GM21381 (cell line): ENCODE measurements around the gene ODAD2.
"Not testable (repeated sequence)": the region's sequence is repeated elsewhere in the genome, so short reads cannot be mapped to it uniquely, and the experiment has no call there.

Source experiments
- ATAC-seq: cut with Tn5 transposase; IDR thresholded peaks from one replicate; pipeline ENCODE4 v1.9.1; 2021; ENCODE audit warnings: mild to moderate bottlenecking, moderate library complexity; ENCODE audit not compliant: unreplicated experiment

The ODAD2 gene

GRCh38 chr10:27959093-27959715 lies 39.7 kb downstream of the ODAD2 start:
- ATAC-seq: no peak

- ATAC-seq: peak; percentile 77
Measured at GRCh38 chr10:27958383-27958782, 40.5 kb downstream of the ODAD2 start.

- no peak for ATAC-seq
Measured at GRCh38 chr10:27950242-27950564, 48.7 kb downstream of the ODAD2 start.

- ATAC-seq: no peak
Measured at GRCh38 chr10:27949528-27950241, 49.2 kb downstream of the ODAD2 start.

- no peak for ATAC-seq
Measured at GRCh38 chr10:27948186-27948585, 50.7 kb downstream of the ODAD2 start.

- no peak for ATAC-seq
Measured at GRCh38 chr10:27947540-27947939, 51.3 kb downstream of the ODAD2 start.

- ATAC-seq: no peak
Measured at GRCh38 chr10:27944005-27944404, 54.9 kb downstream of the ODAD2 start.

- ATAC-seq: no peak
Measured at GRCh38 chr10:27914888-27915287, 84.0 kb downstream of the ODAD2 start.

- ATAC-seq: no peak
Measured at GRCh38 chr10:27912231-27912630, 86.6 kb downstream of the ODAD2 start.

- ATAC-seq: no peak
Measured at GRCh38 chr10:27911539-27911938, 87.3 kb downstream of the ODAD2 start.

- ATAC-seq: no peak
Measured at GRCh38 chr10:27911011-27911410, 87.9 kb downstream of the ODAD2 start.

- no peak for ATAC-seq
Measured at GRCh38 chr10:27908231-27908630, 90.6 kb downstream of the ODAD2 start.

GRCh38 chr10:27899485-27899884 lies 99.4 kb downstream of the ODAD2 start:
- ATAC-seq: not testable (repeated sequence)

GRCh38 chr10:27899058-27899457 lies 99.8 kb downstream of the ODAD2 start:
- no peak for ATAC-seq

GRCh38 chr10:27893358-27893954 lies 105.4 kb downstream of the ODAD2 start:
- ATAC-seq: no peak

GRCh38 chr10:27890971-27891370 lies 107.9 kb downstream of the ODAD2 start:
- no peak for ATAC-seq

GRCh38 chr10:27889518-27889917 lies 109.4 kb downstream of the ODAD2 start:
- no peak for ATAC-seq

GRCh38 chr10:27884185-27884641 lies 114.7 kb downstream of the ODAD2 start:
- no peak for ATAC-seq

- ATAC-seq: no peak
Measured at GRCh38 chr10:27878281-27878680, 120.6 kb downstream of the ODAD2 start.

- ATAC-seq: no peak
Measured at GRCh38 chr10:27865221-27865635, 133.7 kb downstream of the ODAD2 start.

- no peak for ATAC-seq
Measured at GRCh38 chr10:27861781-27862180, 137.1 kb downstream of the ODAD2 start.

- ATAC-seq: no peak
Measured at GRCh38 chr10:27857616-27858015, 141.3 kb downstream of the ODAD2 start.
